Measurements from ENCODE around the gene SLCO4A1. TPM values are rescaled to one million over a fixed set of nuclear protein-coding genes. Genes with fewer than 3 reads are reported as not detected.

Gene SLCO4A1
- total and polyA plus RNA-seq, 9 of the 15 experiments (the other 6 are each of a cell fraction or from before 2014, with no cell fraction given), result 1.6 to 21.9 (median 12.8) TPM

DNA sequence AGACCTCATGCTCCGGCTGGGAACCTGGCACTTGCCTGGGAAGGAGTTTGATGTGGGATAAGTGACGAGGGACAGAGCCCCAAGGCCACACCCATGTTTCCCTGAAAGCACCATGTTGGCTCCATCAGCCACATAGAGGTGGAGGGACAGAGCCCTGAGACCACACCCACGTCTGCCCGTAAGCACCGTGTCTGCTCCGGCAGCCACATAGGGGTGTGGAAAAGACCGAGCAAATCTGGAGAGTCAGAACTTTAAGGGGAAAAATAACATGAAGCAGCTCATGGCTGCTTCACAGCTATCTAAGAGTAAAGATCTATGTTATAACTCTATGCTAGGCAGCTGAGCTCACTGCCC is 15.3 kb downstream of the SLCO4A1 start:
- H3K27me3 ChIP-seq (ENCODE audit: control insufficient read depth in 2 of 2, insufficient read depth in 2 of 2, low read length in 2 of 2), result no peaks in the 10 kb centered on the region
- peaks cover 37% of the 10 kb centered on the region; the same call in 1 of the 3 replicates for H3K36me3 ChIP-seq (ENCODE audit: control insufficient read depth, insufficient read depth, low read length)
- intact Hi-C loops (cut with micrococcal nuclease) (no loop called here), in situ Hi-C loops (cut with MboI) (no loop called here)
- H3K9ac ChIP-seq (ENCODE audit: insufficient read depth in 1 of 2, low read depth in 2 of 2, low read length in 2 of 2), result peak overlapping the region in 1 of 2 experiments; percentile 35; a peak in 1 of 4 replicates
- peaks cover 7% of the 10 kb centered on the region; the same call in 1 of the 2 replicates for H4K20me1 ChIP-seq (replicated peaks; ENCODE audit: control insufficient read depth, insufficient read depth, low read length)
- peaks cover 0 to 52% of the 10 kb centered on the region in 2 experiments; a peak in 2 of 5 replicates for H3K4me1 ChIP-seq (replicated peaks in 1 of 2; ENCODE audit: control insufficient read depth in 2 of 2, insufficient read depth in 2 of 2, low read length in 2 of 2)
- CTCF ChIA-PET (ENCODE audit: low intra/inter-chr PET ratio), result no interaction called here
- H3K4me2 ChIP-seq (ENCODE audit: insufficient read depth, low read length), result no peak overlapping the region
- no TSS peak for BruUV-seq (replicated peaks)
- ATAC-seq (no peak), DNase-seq (ENCODE audit: extremely low read depth in 1 of 4, low spot score in 3 of 4) (no peak), FAIRE-seq (no peak)
- no peak overlapping the region for H3K4me3 ChIP-seq
- no peaks in the 10 kb centered on the region for H3K9me3 ChIP-seq (replicated peaks; ENCODE audit: control insufficient read depth, insufficient read depth, low read depth, low read length)
- WGBS (ENCODE audit: insufficient coverage, low coverage, missing lambda C conversion rate), result 71% methylated on average over 7 of the region's 7 CpGs
- peaks cover 13% of the 10 kb centered on the region for H3K79me2 ChIP-seq (ENCODE audit: control insufficient read depth, insufficient read depth, low read length)
- H3K9me1 ChIP-seq (ENCODE audit: control insufficient read depth, insufficient read depth, low read length), result no peaks in the 10 kb centered on the region
- POLR2A ChIA-PET, result interaction anchor here (0.9 kb wide), 1 partner anchor 14 kb away, joined by 4 read pairs; no protein-coding TSS in a partner anchor
- H2AFZ ChIP-seq (ENCODE audit: low read depth, low read length), result no peak overlapping the region
- no peak overlapping the region for H3K27ac ChIP-seq (ENCODE audit: extremely low read depth, low read depth, low read length)
- TF ChIP-seq ATF1 (CRISPR knock-in tag; IDR thresholded peaks at IDR 0.05) (no peak), ATF1 (tag; IDR thresholded peaks at IDR 0.05) (no peak), BACH1 (tag; IDR thresholded peaks at IDR 0.05) (no peak), ELF2 (CRISPR knock-in tag; IDR thresholded peaks at IDR 0.05) (no peak), TBP (optimal IDR thresholded peaks at IDR 0.05; ENCODE audit: low read depth, low read length) (no peak), ZNF253 (CRISPR knock-in tag; conservative IDR thresholded peaks at IDR 0.05) (no peak), NFRKB (IDR thresholded peaks at IDR 0.05; ENCODE audit: low read depth) (no peak), YY1 (IDR thresholded peaks at IDR 0.05; ENCODE audit: borderline replicate concordance in 1 of 3, control insufficient read depth in 1 of 3, extremely low read depth in 1 of 3, insufficient read depth in 3 of 3, insufficient read length in 1 of 3, insufficient replicate concordance in 2 of 3, low read depth in 1 of 3, low read length in 2 of 3) (no peak), HDAC8 (tag; IDR thresholded peaks at IDR 0.05) (no peak), HNRNPL (IDR thresholded peaks at IDR 0.05; ENCODE audit: low read depth, low read length) (no peak), FOXK2 (conservative IDR thresholded peaks at IDR 0.05 in 1 of 2, IDR thresholded peaks at IDR 0.05 in 1 of 2; ENCODE audit: low read depth in 2 of 2) (no peak), MEF2A (IDR thresholded peaks at IDR 0.05; ENCODE audit: control insufficient read depth, low read depth, low read length) (no peak)
- TF ChIP-seq, protein P1, sequence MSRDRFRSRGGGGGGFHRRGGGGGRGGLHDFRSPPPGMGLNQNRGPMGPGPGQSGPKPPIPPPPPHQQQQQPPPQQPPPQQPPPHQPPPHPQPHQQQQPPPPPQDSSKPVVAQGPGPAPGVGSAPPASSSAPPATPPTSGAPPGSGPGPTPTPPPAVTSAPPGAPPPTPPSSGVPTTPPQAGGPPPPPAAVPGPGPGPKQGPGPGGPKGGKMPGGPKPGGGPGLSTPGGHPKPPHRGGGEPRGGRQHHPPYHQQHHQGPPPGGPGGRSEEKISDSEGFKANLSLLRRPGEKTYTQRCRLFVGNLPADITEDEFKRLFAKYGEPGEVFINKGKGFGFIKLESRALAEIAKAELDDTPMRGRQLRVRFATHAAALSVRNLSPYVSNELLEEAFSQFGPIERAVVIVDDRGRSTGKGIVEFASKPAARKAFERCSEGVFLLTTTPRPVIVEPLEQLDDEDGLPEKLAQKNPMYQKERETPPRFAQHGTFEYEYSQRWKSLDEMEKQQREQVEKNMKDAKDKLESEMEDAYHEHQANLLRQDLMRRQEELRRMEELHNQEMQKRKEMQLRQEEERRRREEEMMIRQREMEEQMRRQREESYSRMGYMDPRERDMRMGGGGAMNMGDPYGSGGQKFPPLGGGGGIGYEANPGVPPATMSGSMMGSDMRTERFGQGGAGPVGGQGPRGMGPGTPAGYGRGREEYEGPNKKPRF (IDR thresholded peaks at IDR 0.05; ENCODE audit: low read depth, low read length), result no peak
- TF ChIP-seq, protein P2, sequence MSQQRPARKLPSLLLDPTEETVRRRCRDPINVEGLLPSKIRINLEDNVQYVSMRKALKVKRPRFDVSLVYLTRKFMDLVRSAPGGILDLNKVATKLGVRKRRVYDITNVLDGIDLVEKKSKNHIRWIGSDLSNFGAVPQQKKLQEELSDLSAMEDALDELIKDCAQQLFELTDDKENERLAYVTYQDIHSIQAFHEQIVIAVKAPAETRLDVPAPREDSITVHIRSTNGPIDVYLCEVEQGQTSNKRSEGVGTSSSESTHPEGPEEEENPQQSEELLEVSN (IDR thresholded peaks at IDR 0.05; ENCODE audit: borderline replicate concordance in 1 of 2, extremely low read depth in 1 of 2, insufficient read depth in 1 of 2, insufficient read length in 1 of 2, low read depth in 1 of 2, low read length in 1 of 2, poor library complexity in 1 of 2, severe bottlenecking in 1 of 2), result no peak

All from K562 (cell line).